Inferior parietal cortex (tissue), 1 donor: ENCODE data around the gene ZNF433.
"Not testable (repeated sequence)": the region's sequence is repeated elsewhere in the genome, so short reads cannot be mapped to it uniquely, and the experiment has no call there.

ENCODE experiments used
- DNase-seq: peaks from one replicate; pipeline ENCODE4 v3.0.0-alpha.2; 2016; ENCODE audit errors: extremely low spot score

Gene ZNF433

DNA sequence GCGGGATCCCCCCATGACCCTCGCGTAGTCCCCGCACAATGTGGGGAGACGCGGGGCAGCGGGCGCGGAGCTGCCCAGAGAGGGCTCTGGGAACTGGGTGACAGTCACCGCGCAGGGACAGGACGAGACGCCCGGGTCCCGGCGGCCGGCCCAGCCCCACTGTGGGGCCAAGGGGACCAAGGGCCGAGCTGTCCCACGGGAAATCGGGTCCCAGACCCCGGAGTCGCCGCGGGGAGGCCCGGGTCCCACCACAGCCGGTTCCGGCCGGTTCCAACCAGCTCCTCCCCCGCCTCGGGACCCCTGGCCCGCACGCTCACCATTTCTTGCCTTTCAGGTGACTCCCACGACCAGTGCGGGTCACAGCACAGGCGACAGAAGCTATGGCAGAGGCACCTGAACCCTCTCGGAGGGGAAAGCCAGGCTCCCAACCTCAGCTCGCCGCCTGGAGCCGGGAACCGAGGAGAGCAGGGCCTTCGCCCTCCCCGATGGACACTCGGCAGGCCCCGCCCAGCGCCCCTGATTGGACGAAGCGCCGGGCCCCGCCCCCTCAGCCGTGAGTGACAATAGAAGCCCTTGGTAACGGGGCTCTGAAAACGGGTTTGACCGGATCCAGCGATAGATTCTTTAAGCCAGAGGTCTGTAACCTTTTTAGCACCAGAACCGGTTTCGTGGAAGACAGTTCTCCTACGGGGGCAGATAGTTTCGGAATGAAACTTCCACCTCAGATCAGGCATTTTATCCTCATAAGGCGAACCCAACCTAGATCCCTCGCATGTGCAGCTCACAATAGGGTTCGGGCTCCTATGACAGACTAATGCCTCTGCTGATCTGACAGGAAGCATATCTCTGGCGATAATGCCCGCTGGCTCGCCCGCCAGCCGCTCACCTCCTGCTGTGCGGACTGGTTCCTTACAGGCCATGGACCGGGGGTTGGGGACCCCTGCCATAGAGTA is at the start of gene ZNF433:
ZNF433 (minus strand) TSS at position 460 of the 953 bp plus-strand sequence; CDS start at position 320, 140 bp downstream.
- DNase-seq = peak; percentile 91

- not testable (repeated sequence) for DNase-seq
Observed at GRCh38 chr19:12083336-12083735, 47.9 kb upstream of the ZNF433 start.

GRCh38 chr19:12077375-12077774 is 41.9 kb upstream of the ZNF433 start:
- no peak for DNase-seq

GRCh38 chr19:12076331-12076730 is 40.9 kb upstream of the ZNF433 start:
- not testable (repeated sequence) for DNase-seq

DNA sequence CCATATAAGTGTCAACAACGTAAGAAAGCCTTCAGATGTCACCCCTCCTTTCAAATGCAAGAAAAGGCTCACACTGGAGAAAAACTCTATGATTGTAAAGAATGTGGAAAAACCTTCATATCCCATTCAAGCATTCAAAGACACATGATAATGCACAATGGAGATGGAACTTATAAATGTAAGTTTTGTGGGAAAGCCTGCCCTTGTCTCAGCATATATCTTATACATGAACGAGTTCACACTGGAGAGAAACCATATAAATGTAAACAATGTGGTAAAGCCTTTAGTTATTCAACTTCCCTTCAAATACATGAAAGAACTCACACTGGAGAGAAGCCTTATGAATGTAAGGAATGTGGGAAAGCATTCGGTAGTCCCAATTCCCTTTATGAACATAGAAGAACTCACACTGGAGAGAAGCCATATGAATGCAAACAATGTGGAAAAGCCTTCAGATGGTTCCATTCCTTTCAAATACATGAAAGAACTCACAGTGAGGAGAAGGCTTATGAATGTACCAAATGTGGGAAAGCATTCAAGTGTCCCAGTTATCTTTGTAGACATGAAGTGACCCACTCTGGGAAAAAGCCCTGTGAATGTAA is 40.2 kb upstream of the ZNF433 start:
- no peak for DNase-seq

DNA sequence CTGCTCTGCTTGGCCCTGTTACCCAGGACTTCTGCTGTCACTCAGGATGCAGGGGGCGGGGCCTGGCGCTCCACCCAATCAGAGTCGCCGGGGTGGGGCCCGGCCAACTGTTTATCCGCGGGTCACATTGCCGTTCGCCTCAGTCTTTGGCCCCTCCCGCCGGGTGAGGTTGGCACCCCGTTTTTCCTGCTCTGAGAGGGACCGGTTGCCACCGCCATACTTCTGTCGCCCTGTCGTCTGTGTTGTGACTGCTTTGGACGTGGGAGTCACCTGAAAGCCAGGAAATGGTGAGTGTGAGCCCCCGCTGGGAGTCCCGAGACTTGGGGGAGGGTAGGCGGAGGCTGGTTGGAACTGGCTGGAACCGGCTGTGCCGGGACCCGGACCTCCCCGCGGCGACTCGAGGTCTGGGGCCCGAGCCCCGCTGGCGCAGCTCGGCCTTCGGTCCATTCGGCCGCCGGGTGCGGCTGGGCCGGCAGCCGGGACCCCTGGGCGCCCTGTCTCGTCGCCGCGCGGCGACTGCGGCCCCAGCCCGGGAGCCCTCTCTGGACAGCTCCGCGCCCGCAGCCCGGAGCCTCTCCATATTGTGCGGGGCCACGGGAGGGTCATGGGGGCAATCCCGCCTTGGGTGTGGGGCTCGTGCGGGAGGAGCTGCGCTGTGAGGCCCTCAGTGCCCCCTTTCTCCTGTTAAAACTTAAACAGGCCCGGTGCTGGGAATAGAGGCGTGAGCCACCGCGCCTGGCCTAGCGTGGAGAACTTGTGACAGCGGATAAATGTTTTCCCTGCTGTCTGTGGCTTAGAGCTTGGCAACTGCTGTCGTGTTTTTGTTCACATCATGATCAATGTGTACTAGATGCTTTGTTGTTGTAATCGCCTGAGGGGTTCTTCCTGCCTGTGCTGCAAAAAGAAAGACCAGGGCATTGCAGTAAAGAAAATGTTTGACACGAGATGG is 29.4 kb upstream of the ZNF433 start, which contains the start of gene ZNF844:
ZNF844 (plus strand) TSS at position 142 of the 949 bp plus-strand sequence; CDS start at position 285, 143 bp downstream.
- peak; percentile 91 for DNase-seq

DNA sequence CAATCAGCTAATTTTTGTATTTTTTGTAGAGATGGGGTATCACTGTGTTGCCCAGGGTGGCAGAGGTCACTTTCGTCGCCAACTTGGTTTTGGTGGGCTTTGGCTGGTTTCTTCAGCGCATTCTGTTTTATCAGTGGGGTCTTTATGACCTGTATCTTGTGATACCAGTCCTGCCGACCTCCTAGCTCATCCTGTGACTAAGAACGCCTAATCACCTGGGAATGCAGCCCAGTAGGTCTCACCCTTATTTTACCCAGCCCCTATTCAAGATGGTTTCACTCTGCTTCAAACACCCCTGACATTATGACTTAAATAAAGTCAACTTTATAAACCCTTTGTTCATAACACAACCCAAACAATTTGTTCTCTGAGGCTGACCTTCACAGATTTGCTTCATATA is 20.3 kb upstream of the ZNF433 start:
- no peak for DNase-seq

GRCh38 chr19:12052497-12053169 is 17.2 kb upstream of the ZNF433 start, which contains the start of gene ZNF878:
Gene ZNF878 (minus strand): TSS chr19:12052961. CDS start chr19:12052801, 160 bp downstream.
- DNase-seq = peak; percentile 76

DNA sequence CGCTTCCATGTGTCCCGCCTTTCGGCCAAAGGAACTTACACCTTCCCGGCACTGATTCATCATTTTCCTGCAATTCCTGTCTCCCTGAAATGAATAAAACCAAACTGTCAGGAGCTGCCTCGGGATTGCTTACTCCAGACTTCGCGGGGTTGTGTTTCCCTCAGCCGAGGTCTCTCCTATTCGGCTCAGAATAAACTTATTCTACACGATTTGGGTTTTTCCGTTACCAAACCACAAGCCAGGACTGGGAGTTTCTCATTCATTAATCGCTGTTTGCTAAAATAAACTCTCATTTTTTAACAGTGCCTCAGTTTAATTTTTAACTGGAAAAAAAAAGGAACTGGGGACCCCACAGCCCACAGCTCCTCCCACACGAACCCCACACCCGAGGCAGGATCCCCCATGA is 16.6 kb upstream of the ZNF433 start:
- no peak for DNase-seq

DNA sequence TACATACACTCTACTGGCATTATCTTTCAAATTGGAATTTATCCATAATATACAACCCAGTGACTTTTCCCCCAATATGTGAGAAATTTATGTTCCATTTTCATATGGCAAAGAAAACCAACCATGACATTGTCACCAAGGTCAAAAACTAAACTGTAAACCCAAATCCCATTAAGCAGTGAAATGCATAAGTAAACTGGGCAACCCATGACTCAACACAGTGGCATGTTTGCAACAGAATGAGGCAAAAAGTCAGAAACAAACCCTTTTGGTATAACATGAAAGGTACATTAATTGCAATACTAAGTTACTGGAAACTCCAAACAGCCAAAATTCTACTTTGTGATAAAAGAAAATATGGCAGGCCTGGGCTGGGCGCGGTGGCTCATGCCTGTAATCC is 12.4 kb upstream of the ZNF433 start:
- no peak for DNase-seq

GRCh38 chr19:12043752-12044422 is 8.4 kb upstream of the ZNF433 start:
- DNase-seq = no peak

GRCh38 chr19:12042893-12043292 is 7.4 kb upstream of the ZNF433 start:
- no peak for DNase-seq

DNA sequence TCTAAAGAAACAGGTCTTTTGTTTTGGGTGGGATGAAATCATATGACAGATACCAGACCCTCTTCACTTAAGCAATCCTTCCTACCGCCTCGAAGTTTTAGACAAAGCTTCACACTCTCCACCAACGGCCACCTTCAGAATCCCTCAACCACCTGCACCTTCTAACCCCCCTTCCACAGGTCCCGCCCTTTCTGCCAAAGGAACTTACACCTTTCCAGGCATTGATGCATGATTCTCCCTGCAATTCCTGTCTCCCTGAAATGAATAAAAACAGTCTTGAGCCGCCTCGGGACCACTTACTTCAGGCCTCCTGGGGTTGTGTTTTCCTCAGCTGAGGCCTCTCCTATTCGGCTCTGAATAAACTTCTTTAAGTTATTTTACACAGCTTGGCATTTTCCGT is 859 bp downstream of the ZNF433 start:
- DNase-seq = peak; percentile 3

DNA sequence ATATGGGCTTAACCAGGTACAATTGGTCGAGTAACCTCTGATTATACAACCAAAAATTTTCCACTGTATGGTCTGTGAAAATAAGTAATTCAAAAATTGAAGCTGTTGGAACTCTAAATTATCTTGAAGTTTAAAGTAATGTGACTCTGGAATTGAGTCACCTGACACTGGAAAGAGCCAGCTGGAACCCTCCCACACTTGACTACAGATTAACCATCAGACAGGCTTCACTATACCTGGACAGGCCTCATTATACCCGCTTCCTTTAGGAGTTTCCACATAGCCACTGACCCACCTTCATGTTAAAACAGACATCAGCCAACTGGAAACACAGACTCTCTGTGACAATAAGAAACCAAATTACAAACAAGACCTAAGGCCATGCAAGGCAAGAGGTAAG is 1.3 kb downstream of the ZNF433 start:
- DNase-seq = no peak

DNA sequence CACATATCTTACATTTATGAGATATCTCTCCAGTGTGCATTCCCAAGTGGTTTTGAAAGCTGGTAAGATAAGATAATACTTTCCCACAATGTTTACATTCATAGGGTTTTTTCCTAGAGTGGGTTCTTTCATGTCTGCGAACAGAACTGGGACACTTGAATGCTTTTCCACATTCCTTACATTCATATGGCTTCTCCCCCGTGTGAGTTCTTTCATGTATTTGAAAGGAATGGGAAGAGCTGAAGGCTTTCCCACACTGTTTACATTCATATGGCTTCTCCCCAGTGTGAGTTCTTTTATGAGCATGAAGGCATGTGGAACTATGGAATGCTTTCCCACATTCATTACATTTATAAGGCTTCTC is 19.7 kb downstream of the ZNF433 start:
- DNase-seq = no peak

DNA sequence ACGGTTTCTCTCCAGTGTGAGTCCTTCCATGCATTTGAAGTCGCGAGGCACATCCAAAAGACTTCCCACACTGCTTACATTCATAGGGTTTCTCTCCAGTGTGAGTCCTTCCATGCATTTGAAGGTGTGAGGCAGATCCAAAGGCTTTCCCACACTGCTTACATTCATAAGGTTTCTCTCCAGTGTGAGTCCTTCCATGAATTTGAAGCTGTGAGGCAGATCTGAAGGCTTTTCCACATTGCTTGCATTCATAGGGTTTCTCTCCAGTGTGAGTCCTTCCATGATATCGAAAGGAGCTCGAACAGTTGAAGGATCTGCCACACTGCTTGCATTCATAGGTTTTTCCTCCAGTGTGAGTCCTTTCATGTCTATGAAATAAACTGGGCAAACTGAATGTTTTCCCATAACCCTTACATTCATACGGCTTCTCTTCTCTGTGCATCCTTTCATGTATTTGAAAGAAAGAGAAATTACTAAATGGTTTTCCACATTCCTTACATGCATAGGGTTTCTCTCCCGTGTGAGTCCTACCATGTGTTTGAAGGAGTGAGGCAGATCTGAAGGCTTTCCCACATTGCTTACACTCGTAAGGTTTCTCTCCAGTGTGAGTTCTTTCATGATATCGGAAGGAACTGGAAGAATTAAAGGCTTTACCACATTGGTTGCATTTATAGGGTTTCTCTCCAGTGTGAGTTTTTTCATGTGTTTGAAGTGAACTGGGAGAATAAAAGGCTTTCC is 20.3 kb downstream of the ZNF433 start:
- no peak for DNase-seq

DNA sequence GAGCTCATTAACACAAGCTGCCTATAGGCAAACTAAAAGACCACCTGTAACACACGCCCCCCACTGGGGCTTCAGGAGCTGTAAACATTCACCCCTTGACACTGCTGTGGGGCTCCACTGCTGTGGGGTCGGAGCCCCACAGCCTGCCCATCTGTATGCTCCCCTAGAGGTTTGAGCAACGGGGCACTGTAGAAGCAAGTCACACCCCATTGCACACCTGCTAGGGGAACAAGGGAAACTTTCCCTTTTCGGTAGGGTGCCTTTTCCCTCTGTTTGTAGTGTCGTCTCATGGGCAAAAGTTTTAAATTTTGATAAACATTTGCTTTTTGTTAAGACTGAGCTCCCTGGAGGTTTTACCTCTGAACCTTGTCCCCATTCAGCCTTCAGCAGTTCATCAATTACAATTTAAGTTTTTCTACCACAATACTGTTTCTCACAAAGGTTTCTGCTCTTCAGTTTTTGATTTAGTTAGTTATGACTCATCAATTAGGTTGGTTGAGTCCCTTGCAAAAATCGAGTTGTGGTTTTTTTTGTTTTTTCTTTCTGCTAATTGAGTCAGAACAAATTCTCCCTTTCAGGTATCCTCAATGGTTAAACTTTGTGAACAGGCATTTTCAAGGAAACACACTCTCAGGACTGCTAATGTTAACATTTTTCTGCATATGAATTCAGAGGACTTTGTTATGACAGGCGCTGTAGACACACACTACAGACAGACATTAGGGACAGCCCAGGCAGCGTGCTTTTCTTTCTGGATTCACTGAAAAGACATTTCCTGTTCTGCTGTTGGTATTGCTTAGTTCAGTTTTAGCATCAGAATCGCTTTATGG is 35.1 kb downstream of the ZNF433 start:
- DNase-seq = no peak

GRCh38 chr19:11995174-11995573 is 40.3 kb downstream of the ZNF433 start:
- no peak for DNase-seq

GRCh38 chr19:11991921-11992320 is 43.6 kb downstream of the ZNF433 start:
- not testable (repeated sequence) for DNase-seq
